ENCODE results near the gene ATG5.

GRCh38 chr6:106227612-106228507, 97.7 kb downstream of the ATG5 start:
- TF ChIP-seq CTCF (IDR thresholded peaks at IDR 0.05; ENCODE audit: low read depth, low read length), result no peak
- no peak for TF ChIP-seq EZH2phosphoT487 (IDR thresholded peaks at IDR 0.05; ENCODE audit: low read depth)
